GM19023 (cell line): ENCODE measurements around the gene SLC15A5.

Source experiments
- ATAC-seq: cut with Tn5 transposase; IDR thresholded peaks from one replicate; pipeline ENCODE4 v1.9.1; 2021; ENCODE audit warnings: mild to moderate bottlenecking, moderate library complexity; ENCODE audit not compliant: unreplicated experiment

The SLC15A5 gene, protein sequence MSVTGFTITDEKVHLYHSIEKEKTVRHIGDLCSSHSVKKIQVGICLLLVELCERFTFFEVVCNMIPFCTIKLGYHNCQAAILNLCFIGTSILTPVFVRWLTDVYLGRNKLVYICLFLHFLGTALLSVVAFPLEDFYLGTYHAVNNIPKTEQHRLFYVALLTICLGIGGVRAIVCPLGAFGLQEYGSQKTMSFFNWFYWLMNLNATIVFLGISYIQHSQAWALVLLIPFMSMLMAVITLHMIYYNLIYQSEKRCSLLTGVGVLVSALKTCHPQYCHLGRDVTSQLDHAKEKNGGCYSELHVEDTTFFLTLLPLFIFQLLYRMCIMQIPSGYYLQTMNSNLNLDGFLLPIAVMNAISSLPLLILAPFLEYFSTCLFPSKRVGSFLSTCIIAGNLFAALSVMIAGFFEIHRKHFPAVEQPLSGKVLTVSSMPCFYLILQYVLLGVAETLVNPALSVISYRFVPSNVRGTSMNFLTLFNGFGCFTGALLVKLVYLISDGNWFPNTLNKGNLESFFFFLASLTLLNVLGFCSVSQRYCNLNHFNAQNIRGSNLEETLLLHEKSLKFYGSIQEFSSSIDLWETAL

GRCh38 chr12:16277585-16277984, at the start of gene SLC15A5:
TSS of gene SLC15A5 (minus strand) at chr12:16277685. CDS start at chr12:16277685, 0 bp downstream.
- ATAC-seq: no peak

- no peak for ATAC-seq
Observed at GRCh38 chr12:16325426-16325825, 47.9 kb upstream of the SLC15A5 start.

GRCh38 chr12:16324772-16325171, 47.3 kb upstream of the SLC15A5 start:
- no peak for ATAC-seq

GRCh38 chr12:16324272-16324671, 46.8 kb upstream of the SLC15A5 start:
- ATAC-seq: no peak

GRCh38 chr12:16323638-16324037, 46.2 kb upstream of the SLC15A5 start:
- ATAC-seq: no peak

DNA sequence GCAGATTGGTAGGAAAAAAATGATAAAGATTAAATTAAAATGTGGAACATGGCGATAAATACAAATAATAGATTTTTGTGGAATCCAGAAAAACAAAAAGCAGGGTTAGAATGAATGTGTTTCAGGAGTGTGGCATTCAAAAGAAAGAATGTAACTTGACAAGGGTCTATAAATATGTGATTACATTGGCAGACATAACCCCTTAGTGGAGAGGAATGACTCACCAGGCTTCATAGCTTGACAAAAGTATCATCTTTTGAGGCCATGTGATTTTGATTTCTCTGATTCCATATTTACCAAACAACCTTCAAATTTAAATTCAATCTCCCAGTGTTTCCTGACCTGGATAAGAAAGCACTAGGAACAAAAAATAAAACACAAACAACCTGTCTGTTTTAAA, 45.5 kb upstream of the SLC15A5 start:
- no peak for ATAC-seq

DNA sequence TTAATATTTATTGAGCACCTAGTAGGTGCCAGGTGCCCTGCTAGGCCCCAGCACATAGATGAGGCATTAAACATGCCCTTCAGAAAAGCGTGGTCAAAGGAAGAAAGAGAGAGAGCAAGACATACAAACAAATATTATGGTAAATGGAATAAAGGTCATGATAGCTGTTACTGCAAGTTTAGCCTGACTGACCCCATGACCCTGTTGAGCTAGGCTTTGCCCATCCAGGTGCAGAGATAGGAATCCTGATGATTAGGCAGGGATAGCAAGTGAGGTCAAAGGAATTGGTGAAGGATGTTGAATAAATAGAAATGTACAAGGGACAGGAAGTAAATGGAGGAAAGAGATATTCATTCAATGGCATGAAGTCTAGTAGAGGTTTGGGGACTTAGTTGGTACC, 33.4 kb upstream of the SLC15A5 start:
- ATAC-seq: no peak

GRCh38 chr12:16307856-16308475, 30.5 kb upstream of the SLC15A5 start:
- no peak for ATAC-seq

DNA sequence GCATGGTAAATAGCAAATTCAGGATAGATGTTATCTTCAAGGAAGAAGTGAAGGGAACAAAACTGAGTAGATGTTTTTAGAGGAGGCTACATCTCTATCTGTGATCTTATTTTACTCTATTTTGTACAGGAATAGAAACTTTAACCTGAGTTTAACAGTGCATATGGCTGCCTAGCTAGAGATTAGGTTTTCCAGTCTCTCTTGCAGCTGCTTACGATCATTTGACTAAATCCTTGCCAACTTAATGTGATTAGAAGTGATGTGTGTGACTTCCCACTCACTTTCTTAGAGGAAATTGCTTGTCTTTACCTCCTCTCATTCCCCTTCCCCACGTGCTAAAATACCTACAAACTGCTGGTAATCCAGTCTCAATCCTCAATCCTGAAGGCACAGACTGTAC, 26.5 kb upstream of the SLC15A5 start:
- ATAC-seq: no peak

GRCh38 chr12:16300736-16301135, 23.3 kb upstream of the SLC15A5 start:
- ATAC-seq: no peak

DNA sequence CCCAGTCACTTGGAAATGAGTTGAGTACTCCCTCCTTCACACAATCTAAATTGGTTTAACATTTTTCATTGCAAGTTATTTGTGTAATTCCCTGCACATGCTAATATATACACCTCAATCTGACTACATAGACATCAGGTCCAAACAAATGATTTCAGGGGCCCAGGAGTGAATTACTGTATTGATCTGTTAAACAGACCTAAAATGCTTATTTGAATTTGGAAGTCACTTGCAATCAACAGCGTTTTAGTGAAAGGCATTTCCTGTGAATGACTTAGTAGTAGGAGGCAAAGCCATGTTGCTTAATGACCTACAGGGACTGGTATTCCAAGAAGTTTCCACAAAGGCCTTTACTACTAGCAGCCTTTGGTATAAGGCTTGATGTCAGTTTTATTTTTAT, 22.6 kb upstream of the SLC15A5 start:
- no peak for ATAC-seq

DNA sequence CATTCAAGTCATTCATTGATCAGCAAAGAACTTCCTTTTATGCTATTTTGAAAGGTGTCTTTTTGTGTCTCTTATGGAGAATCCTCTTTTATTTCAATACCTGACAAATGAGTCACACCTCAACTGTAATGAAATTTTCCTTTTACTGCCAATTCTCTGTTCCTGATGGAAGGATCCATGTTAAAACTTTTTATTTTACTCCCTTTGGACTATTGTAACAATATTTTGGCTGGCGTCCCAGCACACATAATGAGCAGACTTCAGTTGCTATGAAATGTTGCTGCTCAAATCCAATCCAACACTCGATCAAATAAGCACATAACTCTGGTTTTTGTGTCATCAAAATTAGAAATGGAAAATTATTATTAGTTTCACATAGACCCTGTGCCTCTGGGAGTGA, 21.9 kb upstream of the SLC15A5 start:
- ATAC-seq: no peak

- no peak for ATAC-seq
Observed at GRCh38 chr12:16297521-16297920, 20.0 kb upstream of the SLC15A5 start.

- no peak for ATAC-seq
Observed at GRCh38 chr12:16294376-16294956, 17.0 kb upstream of the SLC15A5 start.

DNA sequence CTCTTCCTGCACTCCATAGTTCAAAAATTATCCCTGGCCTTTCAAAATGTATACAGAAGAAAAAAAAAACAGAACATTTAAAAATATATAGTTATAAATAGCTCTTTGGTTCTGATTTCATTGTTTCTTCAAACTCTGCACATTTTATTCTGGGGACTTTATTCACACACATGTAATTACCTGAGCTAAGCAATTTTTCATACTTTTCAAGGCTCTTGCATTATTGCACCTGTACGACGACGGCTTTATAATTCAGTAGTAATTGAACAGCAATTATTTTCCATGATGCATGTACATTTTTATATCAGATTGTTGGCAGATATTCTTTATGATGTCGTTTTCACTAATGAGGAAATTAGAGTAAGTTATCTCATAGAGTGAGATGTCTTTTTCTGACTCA, 13.5 kb upstream of the SLC15A5 start:
- ATAC-seq: no peak

DNA sequence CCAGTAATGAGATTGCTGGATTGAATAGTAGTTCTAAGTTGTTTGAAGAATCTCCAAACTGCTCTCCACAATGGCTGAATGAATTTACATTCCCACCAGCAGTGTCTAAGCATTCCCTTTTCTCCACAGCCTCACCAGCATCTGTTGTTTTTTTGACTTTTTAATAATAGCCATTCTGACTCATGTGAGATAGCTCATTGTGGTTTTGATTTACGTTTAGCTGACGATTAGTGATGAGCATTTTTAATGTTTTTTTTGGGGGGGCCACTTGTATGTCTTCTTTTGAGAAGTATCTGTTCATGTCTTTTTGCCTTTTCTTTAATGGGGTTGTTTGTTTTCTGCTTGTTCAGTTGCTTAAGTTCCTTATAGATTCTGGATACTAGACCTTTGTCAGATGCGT, 8.1 kb upstream of the SLC15A5 start:
- no peak for ATAC-seq

DNA sequence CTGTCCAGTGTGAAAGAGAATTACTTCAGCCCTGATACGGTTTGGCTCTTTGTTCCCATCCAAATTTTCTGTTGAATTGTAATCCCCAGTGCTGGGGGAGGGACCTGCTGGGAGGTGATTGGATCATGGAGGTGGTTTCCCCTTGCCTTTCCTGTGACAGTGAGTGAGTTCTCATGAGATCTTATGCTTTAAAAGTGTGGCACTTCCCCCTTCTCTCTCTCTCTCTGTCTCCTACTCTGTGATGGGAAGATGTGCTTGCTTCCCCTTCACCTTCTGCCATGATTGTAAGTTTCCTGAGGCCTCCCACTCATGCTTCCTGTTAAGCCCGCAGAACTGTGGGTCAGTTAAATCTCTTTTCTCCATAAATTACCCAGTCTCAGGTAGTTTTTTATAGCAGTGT, 5.5 kb upstream of the SLC15A5 start:
- ATAC-seq: no peak

DNA sequence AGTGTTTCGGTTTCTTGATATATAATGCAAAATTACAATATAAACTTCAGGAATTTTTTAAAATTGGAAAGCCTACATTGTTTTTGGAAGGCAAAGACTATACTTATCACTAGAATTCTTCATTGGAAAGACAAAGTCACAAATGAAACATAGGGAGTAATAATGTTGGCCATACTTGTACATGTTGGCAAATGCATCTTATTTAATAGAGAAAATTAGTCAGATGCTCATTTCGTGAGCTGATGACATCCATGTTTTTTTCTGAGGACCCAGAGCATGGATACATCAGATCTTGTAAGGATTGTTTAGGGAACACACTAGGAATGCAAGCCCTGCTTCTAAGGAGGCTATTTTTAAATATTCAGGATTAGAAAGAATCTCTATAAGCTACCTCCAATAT, 4.6 kb upstream of the SLC15A5 start:
- no peak for ATAC-seq

- ATAC-seq: no peak
Observed at GRCh38 chr12:16281157-16281556, 3.7 kb upstream of the SLC15A5 start.

DNA sequence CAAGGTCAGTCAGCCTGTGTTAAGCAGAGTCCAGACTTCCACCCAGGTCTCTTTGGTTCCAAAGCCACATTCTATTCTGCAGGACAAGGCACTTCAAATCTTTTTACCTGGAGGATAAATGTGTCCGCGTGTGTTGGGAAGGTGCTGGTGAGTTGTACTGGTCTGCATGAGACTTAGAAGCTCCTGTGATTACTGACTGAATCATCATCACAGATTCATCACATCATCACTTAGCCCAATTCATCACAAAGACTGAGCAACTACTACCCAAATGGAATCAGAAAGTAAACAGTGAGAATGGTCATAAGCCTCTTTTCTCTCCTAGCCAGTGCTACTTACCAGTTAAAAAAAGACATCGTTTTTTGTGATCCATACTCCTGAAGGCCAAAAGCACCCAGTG, 5.3 kb downstream of the SLC15A5 start:
- no peak for ATAC-seq

- ATAC-seq: no peak
Observed at GRCh38 chr12:16271062-16271461, 6.4 kb downstream of the SLC15A5 start.

DNA sequence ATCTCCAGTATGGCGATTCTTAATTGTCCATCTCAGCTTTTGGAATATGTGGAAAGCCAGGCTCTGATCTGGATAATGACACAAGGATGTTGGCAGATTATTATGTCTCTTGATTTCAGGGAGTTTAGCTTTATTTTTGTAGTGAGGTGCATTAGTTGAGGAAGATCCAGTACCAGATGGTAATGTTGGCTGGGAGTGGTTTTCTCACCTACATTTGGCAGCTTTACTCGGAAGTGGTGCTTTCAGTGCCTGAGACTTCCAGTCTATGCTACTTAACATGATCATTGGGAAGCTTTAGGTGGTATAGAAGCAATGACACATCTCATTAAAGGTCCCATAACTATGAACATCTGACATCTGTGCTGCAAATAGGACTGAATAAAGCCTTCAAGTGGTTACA, 7.5 kb downstream of the SLC15A5 start:
- no peak for ATAC-seq
